Measurements from ENCODE around the gene RPL10. TPM values are rescaled to one million over a fixed set of nuclear protein-coding genes. Genes with fewer than 3 reads are reported as not detected.

Gene RPL10
- total RNA-seq, 1 experiment from 2014 or later: 2,883 TPM

DNA sequence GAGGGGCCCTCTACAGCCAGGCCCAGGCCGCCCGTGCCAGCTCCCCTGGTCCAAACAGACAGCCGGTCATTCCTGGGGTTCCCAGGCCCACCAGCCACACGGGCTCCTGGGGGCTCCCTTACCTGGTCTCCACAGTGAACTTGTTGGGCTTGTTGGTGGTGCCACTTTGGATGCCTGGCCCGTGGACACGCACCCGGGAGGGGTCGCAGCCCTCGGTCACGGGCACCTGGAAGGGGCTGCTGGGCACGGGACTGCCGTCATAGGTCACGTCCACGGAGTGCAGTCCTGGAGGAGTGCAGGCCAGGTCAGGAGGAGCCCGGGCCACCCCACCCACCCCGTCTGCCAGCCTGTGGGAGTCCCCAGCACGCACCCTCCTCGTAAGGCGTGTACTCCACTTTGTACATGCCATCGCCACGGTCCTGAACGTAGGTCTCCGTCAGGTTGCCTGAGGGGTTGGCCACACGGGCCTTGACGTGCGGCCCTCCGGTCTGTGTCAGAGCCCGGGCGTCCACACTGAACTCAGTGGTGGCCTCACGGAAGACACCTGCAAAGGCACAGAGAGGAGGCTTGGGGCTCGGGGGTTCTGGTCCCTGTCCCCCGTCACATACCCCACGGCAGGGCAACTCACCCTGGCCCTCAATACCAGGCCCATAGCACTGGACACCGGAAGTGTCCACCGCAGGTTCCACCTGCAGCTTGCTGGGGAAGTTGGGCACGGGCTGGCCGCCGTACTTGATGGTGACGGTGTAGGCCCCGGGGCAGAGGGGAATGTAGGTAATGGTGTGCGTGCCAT, 38.6 kb upstream of the RPL10 start:
- in situ Hi-C loops (cut with HindIII; ENCODE audit: low sequenced_read_pairs): no loop called here

GRCh38 chrX:154360155-154360713, 37.9 kb upstream of the RPL10 start:
- in situ Hi-C loops (cut with HindIII; ENCODE audit: low sequenced_read_pairs): no loop called here

More for the DNA sequence above, 38.6 kb upstream of the RPL10 start:
- no peak for DNase-seq (ENCODE audit: low spot score)

GRCh38 chrX:154362085-154362742, 36.0 kb upstream of the RPL10 start:
- in situ Hi-C loops (cut with HindIII; ENCODE audit: low sequenced_read_pairs): no loop called here
- no peak for DNase-seq (ENCODE audit: low spot score)

More at GRCh38 chrX:154360155-154360713, 37.9 kb upstream of the RPL10 start:
- no peak for DNase-seq (ENCODE audit: low spot score)

- in situ Hi-C loops (cut with HindIII; ENCODE audit: low sequenced_read_pairs): no loop called here
These were observed 34.3 kb upstream of the RPL10 start for GRCh38 chrX:154363706-154364439.

DNA sequence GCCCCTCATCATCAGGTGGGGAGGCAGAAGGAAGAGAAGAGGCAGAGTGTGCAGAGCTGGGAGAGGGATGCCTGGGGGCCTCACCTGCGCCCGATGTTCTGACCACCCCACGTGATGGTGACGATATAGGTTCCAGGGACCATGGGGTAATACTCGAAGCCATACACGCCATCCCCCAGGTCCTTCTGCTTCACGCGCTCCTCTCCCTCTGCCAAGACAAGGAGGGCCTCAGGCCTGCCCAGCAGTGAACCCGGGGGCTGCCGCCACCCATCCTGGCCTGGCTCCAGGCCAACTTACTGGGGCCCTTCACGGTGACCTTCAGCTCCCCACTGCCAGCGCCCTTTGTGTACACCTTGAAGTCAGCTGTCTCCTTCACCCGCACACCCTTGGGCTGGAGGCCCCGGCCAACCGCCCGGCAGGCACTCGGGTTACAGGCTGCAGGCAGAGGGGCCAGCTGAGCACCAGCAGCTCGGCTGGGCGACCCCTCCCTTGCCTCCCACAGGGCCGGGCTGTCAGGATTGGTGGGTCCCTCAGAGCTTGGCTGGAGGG, 33.1 kb upstream of the RPL10 start:
- in situ Hi-C loops (cut with HindIII; ENCODE audit: low sequenced_read_pairs): no loop called here
- no peak for DNase-seq (ENCODE audit: low spot score)

More at GRCh38 chrX:154363706-154364439, 34.3 kb upstream of the RPL10 start:
- no peak for DNase-seq (ENCODE audit: low spot score)

DNA sequence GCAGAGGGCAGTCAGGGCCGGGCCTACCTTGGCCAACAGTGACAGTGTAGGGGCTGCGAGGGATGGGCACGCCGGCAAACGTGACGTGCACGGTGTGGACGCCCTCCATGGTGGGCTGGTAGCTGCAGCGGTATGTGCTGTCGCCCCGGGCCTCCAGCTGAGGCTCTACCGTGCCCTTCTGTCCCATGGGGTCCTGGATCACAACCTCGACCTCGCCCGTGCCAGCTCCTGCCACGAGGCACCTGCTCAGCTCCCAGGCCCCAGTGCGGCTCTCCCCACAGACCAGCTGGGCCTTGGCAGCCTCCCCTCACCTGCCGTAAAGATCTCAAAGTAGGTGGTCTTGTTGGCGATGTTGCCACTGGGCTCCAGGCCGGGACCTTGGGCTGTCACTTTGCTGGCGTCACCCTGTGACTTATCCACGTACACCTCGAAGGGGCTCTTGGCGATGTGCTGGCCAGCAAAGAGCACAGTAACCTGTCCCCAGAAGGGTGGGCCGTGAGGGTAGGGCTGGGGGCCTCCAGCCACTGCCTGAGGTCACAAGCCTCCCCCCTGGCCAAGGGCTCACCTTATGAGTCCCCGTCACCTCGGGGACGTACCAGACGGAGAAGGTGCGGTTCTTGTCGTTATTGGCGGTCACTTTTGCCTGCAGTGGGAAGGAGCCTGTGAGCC, 32.0 kb upstream of the RPL10 start:
- DNase-seq (ENCODE audit: low spot score): no peak
- in situ Hi-C loops (cut with HindIII; ENCODE audit: low sequenced_read_pairs): no loop called here

- in situ Hi-C loops (cut with HindIII; ENCODE audit: low sequenced_read_pairs): no loop called here
- DNase-seq (ENCODE audit: low spot score): no peak
These were observed 31.5 kb upstream of the RPL10 start for GRCh38 chrX:154366666-154367055.

- DNase-seq (ENCODE audit: low spot score): no peak
- in situ Hi-C loops (cut with HindIII; ENCODE audit: low sequenced_read_pairs): no loop called here
These were observed 30.5 kb upstream of the RPL10 start for GRCh38 chrX:154367474-154368308.

GRCh38 chrX:154368630-154369448, 29.3 kb upstream of the RPL10 start:
- DNase-seq (ENCODE audit: low spot score): no peak
- in situ Hi-C loops (cut with HindIII; ENCODE audit: low sequenced_read_pairs): no loop called here

DNA sequence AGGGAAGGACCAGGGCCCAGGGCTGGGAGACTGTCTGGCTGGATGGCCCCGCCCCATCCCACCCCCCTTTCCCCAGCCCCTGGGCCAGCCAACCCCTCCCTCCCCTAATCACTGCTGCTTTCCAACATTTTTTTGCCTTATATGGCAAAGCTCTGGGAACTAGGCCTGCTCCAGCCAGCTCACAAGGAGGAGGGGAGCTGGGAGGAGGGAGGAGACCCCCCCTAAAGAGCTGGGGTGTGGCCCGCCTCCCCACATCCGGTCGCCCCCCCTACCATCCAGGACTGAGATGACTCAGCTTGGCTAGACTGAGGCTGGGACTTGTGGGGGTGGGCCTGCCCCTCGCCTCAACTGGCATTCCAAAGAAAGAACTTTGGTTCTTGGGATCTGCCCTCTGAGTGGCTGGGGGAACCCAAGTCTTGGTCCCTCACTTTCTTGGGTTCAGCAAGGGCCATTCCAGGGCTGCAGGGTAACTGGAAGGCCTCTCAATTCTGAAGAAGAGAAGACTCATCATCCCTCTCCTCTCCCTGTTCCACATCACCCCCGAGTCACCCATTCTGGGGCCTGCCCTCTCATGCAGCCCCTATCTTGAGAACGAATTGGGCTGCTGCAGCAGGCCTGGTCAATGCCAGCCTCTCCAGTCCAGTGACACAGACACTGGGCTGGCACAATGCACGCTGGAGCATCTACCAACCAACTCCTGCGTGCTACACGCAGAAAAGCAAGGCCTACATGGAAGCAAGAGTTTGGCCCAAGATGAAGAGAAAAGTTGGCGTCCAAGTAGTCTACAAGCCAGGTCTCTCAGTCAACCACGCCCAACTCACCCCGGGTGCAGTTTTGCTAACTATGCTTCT, 28.5 kb upstream of the RPL10 start:
- peak; percentile 43 for DNase-seq (ENCODE audit: low spot score)
- in situ Hi-C loops (cut with HindIII; ENCODE audit: low sequenced_read_pairs): no loop called here

DNA sequence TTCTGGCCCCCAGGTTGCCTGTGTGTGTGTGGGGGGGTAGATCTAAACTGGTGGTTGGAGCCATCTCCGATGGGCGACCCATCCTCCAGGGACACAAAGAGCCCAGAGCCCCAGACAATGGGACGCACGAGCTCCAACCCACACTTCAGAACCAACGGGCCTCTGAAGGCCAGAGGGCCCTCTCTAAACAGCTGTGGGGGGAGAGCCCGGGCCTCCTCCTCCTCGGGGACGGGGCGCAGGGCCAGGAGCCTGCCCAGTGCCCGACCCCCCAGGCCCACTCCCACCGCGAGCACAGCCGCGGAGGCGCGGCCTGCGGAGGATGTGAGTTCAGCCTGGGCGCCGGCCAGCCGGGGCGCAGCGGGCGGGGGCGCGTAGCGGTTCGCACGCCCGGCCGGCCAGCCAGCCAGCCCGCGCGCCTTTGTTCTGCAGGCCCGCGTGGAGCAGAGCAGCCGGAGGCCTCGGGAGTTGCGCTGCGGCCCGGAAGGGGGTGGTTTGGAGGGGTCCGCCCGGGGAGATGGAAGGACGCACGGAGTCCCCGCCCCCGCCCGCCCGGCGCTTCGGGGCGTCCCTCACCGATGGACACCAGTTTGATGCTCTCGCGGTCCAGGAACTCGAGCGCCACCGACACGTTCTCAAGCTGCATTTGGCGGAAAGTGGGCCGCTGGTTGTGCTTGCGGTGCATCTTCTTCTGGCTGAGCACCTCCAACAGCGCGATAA, 27.7 kb upstream of the RPL10 start:
- in situ Hi-C loops (cut with HindIII; ENCODE audit: low sequenced_read_pairs): no loop called here
- no peak for DNase-seq (ENCODE audit: low spot score)

DNA sequence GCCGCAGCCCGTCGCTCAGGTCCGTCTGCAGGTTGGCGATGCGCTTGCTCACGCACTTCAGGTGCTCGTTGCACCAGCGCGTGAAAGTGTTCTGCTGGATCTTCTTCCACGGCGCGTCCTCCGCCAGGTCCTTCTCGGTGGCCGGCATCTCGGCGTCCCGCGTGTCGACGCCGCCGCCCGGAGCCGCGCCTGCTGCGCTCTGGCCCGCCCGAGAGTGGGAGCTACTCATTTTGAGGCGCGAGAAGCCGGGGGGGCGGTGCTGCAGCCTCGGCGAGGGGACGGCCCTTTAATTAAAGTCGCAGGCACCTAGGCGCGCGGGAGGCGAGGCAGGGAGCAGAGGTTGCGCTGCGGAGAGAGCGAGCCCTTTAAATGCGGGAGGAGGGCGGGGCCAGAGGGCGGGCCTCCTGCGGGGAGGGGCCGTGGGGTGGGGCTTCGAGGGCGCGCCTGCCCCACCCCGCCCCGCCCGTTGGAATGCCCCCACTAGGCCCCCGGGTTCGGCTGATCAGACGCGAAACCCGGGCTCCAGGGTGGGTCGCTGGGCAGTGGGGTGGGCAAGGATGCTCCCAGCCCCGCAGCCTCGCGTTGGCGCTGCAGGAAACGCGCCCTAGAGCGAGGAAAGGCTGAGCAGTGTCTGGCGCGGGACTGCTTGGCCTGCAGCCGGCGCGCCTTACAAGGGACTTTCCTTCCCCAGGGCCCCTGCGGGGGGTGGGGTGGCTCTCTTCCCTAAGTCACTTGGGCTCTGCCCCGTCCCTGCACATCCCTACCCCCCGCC, 27.0 kb upstream of the RPL10 start:
- in situ Hi-C loops (cut with HindIII; ENCODE audit: low sequenced_read_pairs): no loop called here
- DNase-seq (ENCODE audit: low spot score): peak; percentile 93

DNA sequence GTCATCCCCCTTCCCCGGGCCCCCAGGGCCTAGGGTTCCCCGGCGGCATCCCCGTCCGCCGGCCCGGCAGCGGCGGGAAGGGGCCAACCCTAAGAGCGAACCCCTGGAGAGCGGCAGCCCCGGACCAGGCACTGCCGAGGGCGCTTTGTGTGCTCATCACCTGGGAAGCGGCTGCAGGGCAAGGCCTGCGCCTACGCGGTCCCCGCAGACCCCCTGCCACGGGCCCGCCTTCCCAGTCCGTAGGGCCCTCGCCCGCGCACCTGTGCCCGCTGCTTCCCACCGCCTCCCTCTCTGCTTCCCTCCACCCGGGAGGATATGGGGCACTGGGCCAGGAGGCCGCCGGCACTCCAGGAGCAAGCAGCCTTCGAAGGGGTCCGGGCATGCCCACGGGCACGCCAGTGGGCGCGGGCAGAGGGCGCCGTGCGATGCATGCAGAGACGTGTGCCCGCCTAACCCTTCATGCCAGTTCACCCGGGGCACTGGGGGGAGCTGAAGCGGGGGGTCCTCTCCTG, 26.3 kb upstream of the RPL10 start:
- in situ Hi-C loops (cut with HindIII; ENCODE audit: low sequenced_read_pairs): no loop called here
- no peak for DNase-seq (ENCODE audit: low spot score)

GRCh38 chrX:154372612-154373022, 25.6 kb upstream of the RPL10 start:
- peak; percentile 30 for DNase-seq (ENCODE audit: low spot score)
- in situ Hi-C loops (cut with HindIII; ENCODE audit: low sequenced_read_pairs): no loop called here
